ENCODE results near the gene AVP.

DNA sequence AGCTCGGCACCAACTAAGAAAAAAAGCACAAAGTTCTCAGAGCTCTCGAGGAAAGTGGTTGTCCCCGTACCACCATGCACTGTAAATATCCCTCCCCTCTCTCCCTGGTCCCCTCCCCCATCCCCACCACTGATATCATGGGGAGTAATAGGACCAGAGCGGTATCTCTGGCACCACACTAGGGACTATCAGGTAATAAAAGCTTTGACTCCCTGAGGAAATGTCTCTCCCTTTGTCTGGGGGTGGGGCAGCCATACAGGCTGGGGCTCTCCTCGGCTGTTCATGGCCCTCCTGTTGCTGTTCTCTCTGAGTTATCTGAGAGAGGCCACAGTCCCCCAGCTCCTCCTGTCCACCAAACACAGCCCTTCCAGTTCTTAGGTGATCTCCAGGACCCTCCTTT, 46.1 kb downstream of the AVP start:
- TF ChIP-seq, protein P1, sequence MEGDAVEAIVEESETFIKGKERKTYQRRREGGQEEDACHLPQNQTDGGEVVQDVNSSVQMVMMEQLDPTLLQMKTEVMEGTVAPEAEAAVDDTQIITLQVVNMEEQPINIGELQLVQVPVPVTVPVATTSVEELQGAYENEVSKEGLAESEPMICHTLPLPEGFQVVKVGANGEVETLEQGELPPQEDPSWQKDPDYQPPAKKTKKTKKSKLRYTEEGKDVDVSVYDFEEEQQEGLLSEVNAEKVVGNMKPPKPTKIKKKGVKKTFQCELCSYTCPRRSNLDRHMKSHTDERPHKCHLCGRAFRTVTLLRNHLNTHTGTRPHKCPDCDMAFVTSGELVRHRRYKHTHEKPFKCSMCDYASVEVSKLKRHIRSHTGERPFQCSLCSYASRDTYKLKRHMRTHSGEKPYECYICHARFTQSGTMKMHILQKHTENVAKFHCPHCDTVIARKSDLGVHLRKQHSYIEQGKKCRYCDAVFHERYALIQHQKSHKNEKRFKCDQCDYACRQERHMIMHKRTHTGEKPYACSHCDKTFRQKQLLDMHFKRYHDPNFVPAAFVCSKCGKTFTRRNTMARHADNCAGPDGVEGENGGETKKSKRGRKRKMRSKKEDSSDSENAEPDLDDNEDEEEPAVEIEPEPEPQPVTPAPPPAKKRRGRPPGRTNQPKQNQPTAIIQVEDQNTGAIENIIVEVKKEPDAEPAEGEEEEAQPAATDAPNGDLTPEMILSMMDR (IDR thresholded peaks at IDR 0.05) = no peak
- TF ChIP-seq, protein P2, sequence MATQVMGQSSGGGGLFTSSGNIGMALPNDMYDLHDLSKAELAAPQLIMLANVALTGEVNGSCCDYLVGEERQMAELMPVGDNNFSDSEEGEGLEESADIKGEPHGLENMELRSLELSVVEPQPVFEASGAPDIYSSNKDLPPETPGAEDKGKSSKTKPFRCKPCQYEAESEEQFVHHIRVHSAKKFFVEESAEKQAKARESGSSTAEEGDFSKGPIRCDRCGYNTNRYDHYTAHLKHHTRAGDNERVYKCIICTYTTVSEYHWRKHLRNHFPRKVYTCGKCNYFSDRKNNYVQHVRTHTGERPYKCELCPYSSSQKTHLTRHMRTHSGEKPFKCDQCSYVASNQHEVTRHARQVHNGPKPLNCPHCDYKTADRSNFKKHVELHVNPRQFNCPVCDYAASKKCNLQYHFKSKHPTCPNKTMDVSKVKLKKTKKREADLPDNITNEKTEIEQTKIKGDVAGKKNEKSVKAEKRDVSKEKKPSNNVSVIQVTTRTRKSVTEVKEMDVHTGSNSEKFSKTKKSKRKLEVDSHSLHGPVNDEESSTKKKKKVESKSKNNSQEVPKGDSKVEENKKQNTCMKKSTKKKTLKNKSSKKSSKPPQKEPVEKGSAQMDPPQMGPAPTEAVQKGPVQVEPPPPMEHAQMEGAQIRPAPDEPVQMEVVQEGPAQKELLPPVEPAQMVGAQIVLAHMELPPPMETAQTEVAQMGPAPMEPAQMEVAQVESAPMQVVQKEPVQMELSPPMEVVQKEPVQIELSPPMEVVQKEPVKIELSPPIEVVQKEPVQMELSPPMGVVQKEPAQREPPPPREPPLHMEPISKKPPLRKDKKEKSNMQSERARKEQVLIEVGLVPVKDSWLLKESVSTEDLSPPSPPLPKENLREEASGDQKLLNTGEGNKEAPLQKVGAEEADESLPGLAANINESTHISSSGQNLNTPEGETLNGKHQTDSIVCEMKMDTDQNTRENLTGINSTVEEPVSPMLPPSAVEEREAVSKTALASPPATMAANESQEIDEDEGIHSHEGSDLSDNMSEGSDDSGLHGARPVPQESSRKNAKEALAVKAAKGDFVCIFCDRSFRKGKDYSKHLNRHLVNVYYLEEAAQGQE (IDR thresholded peaks at IDR 0.05; ENCODE audit: insufficient read depth in 1 of 2, low read depth in 2 of 2, low read length in 1 of 2) = no peak
- TF ChIP-seq POLR2AphosphoS5 (IDR thresholded peaks at IDR 0.05; ENCODE audit: low read depth, low read length) = no peak
